GM18526 (cell line): ENCODE results near the gene FKBP2.

Experiments
- POLR2A ChIP-seq: IDR thresholded peaks from 3 replicates; pipeline ENCODE4 v1.6.1; 2011; ENCODE audit not compliant: insufficient read length; ENCODE audit errors: extremely low read depth

Gene FKBP2

DNA sequence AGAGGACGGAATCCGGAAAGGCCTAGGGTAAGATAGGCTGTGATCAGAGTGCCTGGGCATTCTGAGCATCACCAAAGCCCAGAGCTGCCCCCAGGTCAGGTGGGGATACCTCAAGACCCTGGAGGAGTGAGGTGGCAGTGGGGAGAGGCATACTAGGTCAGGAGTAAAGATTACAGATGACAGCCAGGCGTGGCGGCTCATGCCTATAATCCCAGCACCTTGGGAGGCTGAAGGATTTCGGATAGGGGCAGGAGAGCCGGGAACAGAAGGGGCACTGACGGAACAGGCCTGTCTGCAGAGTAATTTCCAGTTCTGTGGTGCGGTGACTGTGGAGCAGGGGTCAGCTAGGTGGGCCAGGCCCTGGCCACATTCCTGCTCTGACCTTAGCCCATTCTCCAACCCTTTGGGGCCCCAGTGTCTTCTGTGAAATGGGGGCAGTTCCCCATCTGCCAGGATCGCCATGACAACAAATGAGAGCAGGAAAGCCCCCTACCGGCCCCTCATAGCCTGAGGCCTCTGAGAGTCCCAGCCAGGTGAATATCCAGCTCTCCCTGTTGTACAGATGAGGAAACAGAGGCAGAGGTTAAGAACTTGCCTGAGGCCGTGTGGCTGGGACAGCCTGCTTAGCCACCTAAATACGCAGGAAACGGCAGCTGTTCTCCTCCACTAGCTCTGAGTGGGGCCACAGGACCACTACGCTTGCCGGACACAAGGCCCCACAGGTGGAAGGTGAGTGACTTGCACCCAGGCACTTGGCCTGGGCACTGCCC lies 34.3 kb downstream of the FKBP2 start:
- TF ChIP-seq POLR2A, result no peak

DNA sequence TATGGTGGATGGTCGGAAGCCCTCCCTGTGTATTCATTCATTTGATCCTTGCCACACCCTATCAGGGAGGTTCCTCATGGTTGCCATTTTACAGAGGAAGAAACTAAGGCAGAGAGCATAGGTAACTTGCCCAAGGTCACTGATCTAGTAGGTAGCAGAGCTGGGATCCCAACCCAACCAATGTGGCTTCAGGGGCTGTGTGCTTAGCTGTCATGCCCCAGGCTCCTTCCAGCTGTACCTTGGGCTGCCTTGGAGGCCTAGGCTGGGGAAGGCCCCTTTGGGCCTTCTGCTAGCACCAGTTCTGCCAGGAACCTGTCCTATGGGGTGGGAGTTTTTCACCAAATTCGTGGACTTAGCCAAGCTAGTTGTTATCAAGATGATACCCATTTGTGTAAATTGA lies 34.9 kb downstream of the FKBP2 start:
- TF ChIP-seq POLR2A, result no peak

- TF ChIP-seq POLR2A, result no peak
These were observed 35.9 kb downstream of the FKBP2 start for GRCh38 chr11:64276653-64277431.

GRCh38 chr11:64278576-64279190 lies 37.8 kb downstream of the FKBP2 start:
- TF ChIP-seq POLR2A, result no peak

- TF ChIP-seq POLR2A, result no peak
These were observed 41.3 kb downstream of the FKBP2 start for GRCh38 chr11:64281957-64282770.

- TF ChIP-seq POLR2A, result no peak
These were observed 42.2 kb downstream of the FKBP2 start for GRCh38 chr11:64283092-64283491.

GRCh38 chr11:64284048-64284961 lies 43.4 kb downstream of the FKBP2 start, which contains the start of gene BAD:
BAD (minus strand) TSS chr11:64284665; CDS start chr11:64284368, 297 bp downstream.
- peak; percentile 59 for TF ChIP-seq POLR2A

DNA sequence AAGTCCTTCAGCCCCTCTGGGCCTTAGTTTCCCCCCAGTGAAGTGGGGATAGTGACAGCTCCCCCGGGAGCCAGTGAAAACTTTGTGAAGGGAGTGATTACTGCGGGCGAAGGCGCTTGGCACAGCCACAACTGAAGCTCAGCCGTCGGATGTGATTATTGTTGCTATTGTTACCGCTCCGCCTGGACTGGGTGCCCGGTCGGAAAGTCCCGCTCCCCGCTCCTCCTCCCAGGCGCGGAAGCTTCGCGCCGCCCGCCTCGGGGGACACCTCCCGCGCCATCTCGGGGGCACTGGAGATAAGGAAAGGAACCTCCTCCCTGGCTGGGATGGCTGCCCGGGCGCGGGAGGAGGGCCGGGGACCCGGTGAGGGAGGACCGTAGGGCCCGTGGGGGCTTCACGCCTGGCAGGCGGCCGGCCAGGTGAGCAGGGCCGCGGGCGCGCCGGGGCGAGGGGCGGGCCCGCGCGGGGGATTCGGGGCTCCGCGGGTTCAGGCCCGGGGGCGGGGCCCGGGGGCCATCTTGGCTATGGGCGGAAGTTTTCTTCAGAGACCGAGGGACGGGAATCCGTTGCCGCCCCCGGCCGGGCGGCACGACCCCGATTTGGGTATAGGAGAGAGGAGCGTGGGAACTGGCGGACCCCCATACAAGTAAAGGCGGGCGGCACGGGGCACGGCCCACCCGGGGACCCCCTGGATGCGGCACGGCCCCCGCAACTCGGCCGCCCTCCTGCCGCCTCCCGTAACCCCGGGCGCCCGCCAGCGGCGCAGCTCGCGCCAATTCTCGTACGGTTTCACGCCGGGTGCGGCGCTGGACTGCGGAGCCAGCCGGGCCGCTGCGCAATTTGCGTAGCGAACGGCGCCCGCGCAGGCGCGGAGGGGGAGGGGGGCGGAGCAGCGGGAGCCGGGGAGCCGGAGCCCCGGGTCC lies 44.3 kb downstream of the FKBP2 start, which contains the start of gene GPR137:
Gene GPR137 (plus strand): TSS at position 887 of the 923 bp plus-strand sequence. CDS start 677 bp downstream, outside the sequence.
- peak; percentile 11 for TF ChIP-seq POLR2A

DNA sequence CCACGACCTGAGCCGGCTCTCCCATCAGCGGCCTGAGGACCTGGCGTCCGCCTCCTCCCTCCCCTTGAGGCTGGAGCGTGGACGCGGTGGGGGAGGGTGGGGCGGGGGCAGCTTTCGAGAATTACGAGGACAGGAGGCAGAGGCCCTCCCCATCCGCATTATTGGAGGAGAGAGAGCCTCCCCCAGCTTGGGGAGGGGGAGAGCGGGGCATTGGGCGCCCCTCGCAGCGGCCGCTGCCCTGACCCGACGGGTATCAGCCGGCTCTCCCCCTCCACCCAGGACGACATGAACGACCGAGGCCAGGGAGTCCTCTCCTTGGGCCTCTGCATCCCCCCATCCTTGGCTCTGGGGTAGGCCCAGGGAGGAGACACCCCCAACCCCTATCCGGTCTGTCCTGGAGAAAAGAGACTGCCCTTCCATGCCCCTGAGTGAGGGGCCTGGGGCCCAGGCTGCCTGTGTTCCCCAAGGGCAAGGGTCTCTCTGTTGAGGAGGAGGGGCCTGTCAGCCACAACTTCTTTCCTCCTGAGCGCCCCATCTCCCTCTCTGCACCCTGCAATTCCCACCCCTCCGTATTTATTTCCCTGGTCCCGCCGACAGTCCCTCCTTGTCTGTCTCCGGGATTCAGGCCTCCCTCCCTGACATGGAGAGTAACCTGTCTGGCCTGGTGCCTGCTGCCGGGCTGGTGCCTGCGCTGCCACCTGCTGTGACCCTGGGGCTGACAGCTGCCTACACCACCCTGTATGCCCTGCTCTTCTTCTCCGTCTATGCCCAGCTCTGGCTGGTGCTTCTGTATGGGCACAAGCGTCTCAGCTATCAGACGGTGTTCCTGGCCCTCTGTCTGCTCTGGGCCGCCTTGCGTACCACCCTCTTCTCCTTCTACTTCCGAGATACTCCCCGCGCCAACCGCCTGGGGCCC lies 45.2 kb downstream of the FKBP2 start:
- peak; percentile 11 for TF ChIP-seq POLR2A

- TF ChIP-seq POLR2A, result no peak
These were observed 45.9 kb downstream of the FKBP2 start for GRCh38 chr11:64286801-64287159.

- no peak for TF ChIP-seq POLR2A
These were observed 46.9 kb downstream of the FKBP2 start for GRCh38 chr11:64287676-64288352.
